Neuronal stem cell (in vitro differentiated cells): ENCODE results near the gene MRPS31.

ENCODE experiments used
- DNase-seq: peaks from one replicate; pipeline ENCODE4 v3.0.0-alpha.2; 2013; ENCODE audit warnings: low spot score
- H2AFZ ChIP-seq: one replicate; pipeline ENCODE4 v1.6.1; 2013; ENCODE audit warnings: mild to moderate bottlenecking, low read length, inconsistent platforms
- H2AK5ac ChIP-seq: 2 replicates; pipeline ENCODE4 v1.6.1; 2013; ENCODE audit warnings: low read depth, mild to moderate bottlenecking, inconsistent platforms, low read length, moderate library complexity, mixed read lengths
- H2BK120ac ChIP-seq: 2 replicates; pipeline ENCODE4 v1.6.1; 2013; ENCODE audit warnings: low read depth, mild to moderate bottlenecking, inconsistent platforms, low read length, moderate library complexity, mixed read lengths
- H2BK12ac ChIP-seq: one replicate; pipeline ENCODE4 v1.6.1; 2013; ENCODE audit warnings: low read length, inconsistent platforms
- H2BK15ac ChIP-seq: 2 replicates; pipeline ENCODE4 v1.6.1; 2013; ENCODE audit warnings: mild to moderate bottlenecking, low read length, inconsistent platforms, mixed read lengths
- H2BK5ac ChIP-seq: one replicate; pipeline ENCODE4 v1.6.1; 2013; ENCODE audit warnings: inconsistent platforms, mild to moderate bottlenecking, low read length, moderate library complexity
- H3K14ac ChIP-seq: one replicate; pipeline ENCODE4 v1.6.1; 2013; ENCODE audit warnings: low read length, inconsistent platforms
- H3K18ac ChIP-seq: 2 replicates; pipeline ENCODE4 v1.6.1; 2013; ENCODE audit warnings: low read length, inconsistent platforms
- H3K23ac ChIP-seq: 2 replicates; pipeline ENCODE4 v1.6.1; 2013; ENCODE audit warnings: low read depth, mild to moderate bottlenecking, mixed read lengths, low read length, inconsistent platforms; ENCODE audit not compliant: poor library complexity
- H3K27ac ChIP-seq: replicated peaks from 3 replicates; pipeline ENCODE4 v1.5.1; 2013; ENCODE audit warnings: low read length, inconsistent platforms
- H3K27me3 ChIP-seq, 3 experiments: 2 replicates each; pipeline ENCODE4 v1.6.1; 2013; ENCODE audit warnings: low read length in 3 of 3, mild to moderate bottlenecking in 2 of 3, inconsistent platforms in 1 of 3, low read depth in 1 of 3, mixed read lengths in 1 of 3, moderate library complexity in 1 of 3; ENCODE audit not compliant: control insufficient read depth in 3 of 3, insufficient read depth in 3 of 3
- H3K36me3 ChIP-seq, 2 donors: replicated peaks in 1 of 2; 2 replicates each; pipeline ENCODE4 v1.6.1; 2013; ENCODE audit warnings: low read length in 2 of 2; ENCODE audit not compliant: control insufficient read depth in 2 of 2, insufficient read depth in 2 of 2
- H3K4ac ChIP-seq: 2 replicates; pipeline ENCODE4 v1.6.1; 2013; ENCODE audit warnings: inconsistent platforms, mild to moderate bottlenecking, low read length, moderate library complexity
- H3K4me1 ChIP-seq, 2 donors: 1 replicate in 1 of 2; 2 replicates in 1 of 2; pipeline ENCODE4 v1.6.1; 2013; ENCODE audit warnings: low read length in 2 of 2, low read depth in 1 of 2; ENCODE audit not compliant: control insufficient read depth in 2 of 2, insufficient read depth in 1 of 2
- H3K4me2 ChIP-seq: one replicate; pipeline ENCODE4 v1.6.1; 2013; ENCODE audit warnings: mild to moderate bottlenecking, low read length, inconsistent platforms; ENCODE audit not compliant: insufficient read depth, poor library complexity, severe bottlenecking
- H3K4me3 ChIP-seq, 2 donors: 2 replicates each; pipeline ENCODE4 v1.5.1; 2013; ENCODE audit warnings: low read length in 2 of 2, mild to moderate bottlenecking in 2 of 2, inconsistent platforms in 1 of 2, moderate library complexity in 1 of 2
- H3K79me1 ChIP-seq: one replicate; pipeline ENCODE4 v1.6.1; 2013; ENCODE audit warnings: low read depth, mild to moderate bottlenecking, inconsistent platforms, low read length, moderate library complexity
- H3K9ac ChIP-seq: one replicate; pipeline ENCODE4 v1.6.1; 2013; ENCODE audit warnings: mild to moderate bottlenecking, low read depth, low read length, inconsistent platforms; ENCODE audit not compliant: poor library complexity
- H3K9me3 ChIP-seq, 2 donors: replicated peaks in 1 of 2; 2 replicates each; pipeline versions ENCODE3 to v1.6.1; 2013; ENCODE audit warnings: low read length in 2 of 2, mild to moderate bottlenecking in 2 of 2, inconsistent platforms in 1 of 2, low read depth in 1 of 2, mixed read lengths in 1 of 2, moderate library complexity in 1 of 2; ENCODE audit not compliant: control insufficient read depth in 2 of 2, insufficient read depth in 1 of 2
- H4K8ac ChIP-seq: one replicate; pipeline ENCODE4 v1.6.1; 2013; ENCODE audit warnings: low read depth, mild to moderate bottlenecking, inconsistent platforms, low read length, moderate library complexity
- H4K91ac ChIP-seq: one replicate; pipeline ENCODE4 v1.6.1; 2013; ENCODE audit warnings: low read length, low read depth, mild to moderate bottlenecking, inconsistent platforms; ENCODE audit not compliant: poor library complexity
- WGBS, 2 donors: extraction: QIAGEN DNeasy Blood & Tissue Kit; methylation state at CpG; one replicate each; pipeline ENCODE4 v1.1.7; 2013; ENCODE audit warnings: missing lambda C conversion rate in 2 of 2, mixed read lengths in 1 of 2; ENCODE audit not compliant: insufficient read length in 2 of 2, insufficient replicate concordance in 1 of 2; ENCODE audit errors: extremely low coverage in 2 of 2; 5-methylcytosine and 5-hydroxymethylcytosine counted together

The MRPS31 gene

GRCh38 chr13:40813667-40814454, 42.9 kb upstream of the MRPS31 start:
- DNase-seq: no peak

GRCh38 chr13:40812724-40813445, 41.9 kb upstream of the MRPS31 start:
- no peak overlapping the region for H2BK120ac ChIP-seq
- no peak for DNase-seq
- no peak overlapping the region for H2AK5ac ChIP-seq
- H2AFZ ChIP-seq: no peak overlapping the region
- H3K14ac ChIP-seq: no peak overlapping the region
- no peaks in the 10 kb centered on the region for H3K4me1 ChIP-seq
- H3K4me3 ChIP-seq: no peak overlapping the region
- peak overlapping the region; percentile 29 for H4K8ac ChIP-seq
- WGBS, 2 donors: no CpG with 5 or more reads among the region's 6 CpGs
- peaks cover 15 to 23% of the 10 kb centered on the region in 2 donors for H3K9me3 ChIP-seq
- H2BK12ac ChIP-seq: no peak overlapping the region
- H2BK15ac ChIP-seq: no peak overlapping the region
- H3K9ac ChIP-seq: peak overlapping the region; percentile 53
- no peak overlapping the region for H4K91ac ChIP-seq
- peaks cover 2% of the 10 kb centered on the region for H3K79me1 ChIP-seq
- H3K18ac ChIP-seq: no peak overlapping the region
- peaks cover 25 to 64% of the 10 kb centered on the region in 2 donors for H3K36me3 ChIP-seq
- H2BK5ac ChIP-seq: no peak overlapping the region
- H3K27ac ChIP-seq: no peak overlapping the region
- H3K23ac ChIP-seq: no peak overlapping the region
- H3K4ac ChIP-seq: no peak overlapping the region
- no peak overlapping the region for H3K4me2 ChIP-seq
- H3K27me3 ChIP-seq: no peaks in the 10 kb centered on the region

More at GRCh38 chr13:40813667-40814454, 42.9 kb upstream of the MRPS31 start:
- Histone ChIP-seq H3K4me1 (no peaks in the 10 kb centered on the region), H2AFZ (no peak overlapping the region), H2AK5ac (no peak overlapping the region), H3K23ac (no peak overlapping the region), H3K79me1 (peaks cover 2% of the 10 kb centered on the region), H4K8ac (no peak overlapping the region), H3K36me3 (peaks cover 24 to 55% of the 10 kb centered on the region in 2 donors), H3K9me3 (peaks cover 15 to 23% of the 10 kb centered on the region in 2 donors), H2BK15ac (no peak overlapping the region), H3K4me3 (no peak overlapping the region), H3K4me2 (no peak overlapping the region), H3K27me3 (no peaks in the 10 kb centered on the region), H3K9ac (no peak overlapping the region), H3K27ac (no peak overlapping the region), H2BK5ac (no peak overlapping the region), H3K4ac (no peak overlapping the region), H2BK12ac (no peak overlapping the region), H3K14ac (peak overlapping the region; percentile 13), H4K91ac (no peak overlapping the region), H3K18ac (no peak overlapping the region), H2BK120ac (no peak overlapping the region)
- no CpG with 5 or more reads among the region's 7 CpGs for WGBS, 2 donors

GRCh38 chr13:40812102-40812501, 41.1 kb upstream of the MRPS31 start:
- no peak overlapping the region for H3K18ac ChIP-seq
- no peak overlapping the region for H3K4ac ChIP-seq
- H3K79me1 ChIP-seq: peaks cover 2% of the 10 kb centered on the region
- H2BK120ac ChIP-seq: no peak overlapping the region
- no peak overlapping the region for H3K4me2 ChIP-seq
- H2AK5ac ChIP-seq: no peak overlapping the region
- DNase-seq: no peak
- H3K23ac ChIP-seq: no peak overlapping the region
- H3K4me1 ChIP-seq: no peaks in the 10 kb centered on the region
- no peak overlapping the region for H3K27ac ChIP-seq
- no peak overlapping the region for H2BK12ac ChIP-seq
- no peak overlapping the region for H3K4me3 ChIP-seq
- no peak overlapping the region for H2BK5ac ChIP-seq
- no peak overlapping the region for H2AFZ ChIP-seq
- H4K8ac ChIP-seq: no peak overlapping the region
- no CpG with 5 or more reads among the region's 4 CpGs for WGBS, 2 donors
- no peaks in the 10 kb centered on the region for H3K27me3 ChIP-seq
- H4K91ac ChIP-seq: no peak overlapping the region
- peaks cover 28 to 72% of the 10 kb centered on the region in 2 donors for H3K36me3 ChIP-seq
- peaks cover 15 to 23% of the 10 kb centered on the region in 2 donors for H3K9me3 ChIP-seq
- no peak overlapping the region for H2BK15ac ChIP-seq
- H3K9ac ChIP-seq: no peak overlapping the region
- H3K14ac ChIP-seq: no peak overlapping the region

GRCh38 chr13:40809471-40809870, 38.5 kb upstream of the MRPS31 start:
- no peak overlapping the region for H2BK12ac ChIP-seq
- no peak overlapping the region for H2BK120ac ChIP-seq
- no peak overlapping the region for H2BK5ac ChIP-seq
- H3K4me2 ChIP-seq: no peak overlapping the region
- peaks cover 2% of the 10 kb centered on the region for H3K79me1 ChIP-seq
- H4K8ac ChIP-seq: no peak overlapping the region
- no peak overlapping the region for H3K18ac ChIP-seq
- no CpG with 5 or more reads among the region's 5 CpGs for WGBS, 2 donors
- no peak overlapping the region for H2AFZ ChIP-seq
- no peak overlapping the region for H2BK15ac ChIP-seq
- H2AK5ac ChIP-seq: no peak overlapping the region
- peaks cover 7 to 15% of the 10 kb centered on the region in 2 donors for H3K9me3 ChIP-seq
- H3K27me3 ChIP-seq: no peaks in the 10 kb centered on the region
- H3K27ac ChIP-seq: no peak overlapping the region
- no peaks in the 10 kb centered on the region for H3K4me1 ChIP-seq
- H4K91ac ChIP-seq: no peak overlapping the region
- H3K36me3 ChIP-seq: peaks cover 32 to 94% of the 10 kb centered on the region in 2 donors
- H3K9ac ChIP-seq: no peak overlapping the region
- no peak overlapping the region for H3K4me3 ChIP-seq
- no peak overlapping the region for H3K4ac ChIP-seq
- no peak overlapping the region for H3K14ac ChIP-seq
- H3K23ac ChIP-seq: no peak overlapping the region
- DNase-seq: no peak
